Diencephalon (tissue), 1 donor: ENCODE data around the gene KREMEN2. TPM values are rescaled to one million over a fixed set of nuclear protein-coding genes. Genes with fewer than 3 reads are reported as not detected.

ENCODE experiments used
- small RNA-seq: library from RNA; depleted of rRNA; stranded (forward); fragments of <200 nt; gene quantifications from one replicate; pipeline ENCODE3, GENCODE V24; 2014
- total RNA-seq: library from RNA; depleted of rRNA; stranded (reverse); fragments of >200 nt; gene quantifications from one replicate; pipeline ENCODE4 v1.2.3, GENCODE V29; 2014

Gene KREMEN2, protein sequence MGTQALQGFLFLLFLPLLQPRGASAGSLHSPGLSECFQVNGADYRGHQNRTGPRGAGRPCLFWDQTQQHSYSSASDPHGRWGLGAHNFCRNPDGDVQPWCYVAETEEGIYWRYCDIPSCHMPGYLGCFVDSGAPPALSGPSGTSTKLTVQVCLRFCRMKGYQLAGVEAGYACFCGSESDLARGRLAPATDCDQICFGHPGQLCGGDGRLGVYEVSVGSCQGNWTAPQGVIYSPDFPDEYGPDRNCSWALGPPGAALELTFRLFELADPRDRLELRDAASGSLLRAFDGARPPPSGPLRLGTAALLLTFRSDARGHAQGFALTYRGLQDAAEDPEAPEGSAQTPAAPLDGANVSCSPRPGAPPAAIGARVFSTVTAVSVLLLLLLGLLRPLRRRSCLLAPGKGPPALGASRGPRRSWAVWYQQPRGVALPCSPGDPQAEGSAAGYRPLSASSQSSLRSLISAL
- 0.46 TPM for total RNA-seq

GRCh38 chr16:2963723-2964474 is at the start of gene KREMEN2:
Gene KREMEN2, plus strand, starts transcription at chr16:2964275. Its CDS starts 246 bp downstream, at chr16:2964521.

DNA sequence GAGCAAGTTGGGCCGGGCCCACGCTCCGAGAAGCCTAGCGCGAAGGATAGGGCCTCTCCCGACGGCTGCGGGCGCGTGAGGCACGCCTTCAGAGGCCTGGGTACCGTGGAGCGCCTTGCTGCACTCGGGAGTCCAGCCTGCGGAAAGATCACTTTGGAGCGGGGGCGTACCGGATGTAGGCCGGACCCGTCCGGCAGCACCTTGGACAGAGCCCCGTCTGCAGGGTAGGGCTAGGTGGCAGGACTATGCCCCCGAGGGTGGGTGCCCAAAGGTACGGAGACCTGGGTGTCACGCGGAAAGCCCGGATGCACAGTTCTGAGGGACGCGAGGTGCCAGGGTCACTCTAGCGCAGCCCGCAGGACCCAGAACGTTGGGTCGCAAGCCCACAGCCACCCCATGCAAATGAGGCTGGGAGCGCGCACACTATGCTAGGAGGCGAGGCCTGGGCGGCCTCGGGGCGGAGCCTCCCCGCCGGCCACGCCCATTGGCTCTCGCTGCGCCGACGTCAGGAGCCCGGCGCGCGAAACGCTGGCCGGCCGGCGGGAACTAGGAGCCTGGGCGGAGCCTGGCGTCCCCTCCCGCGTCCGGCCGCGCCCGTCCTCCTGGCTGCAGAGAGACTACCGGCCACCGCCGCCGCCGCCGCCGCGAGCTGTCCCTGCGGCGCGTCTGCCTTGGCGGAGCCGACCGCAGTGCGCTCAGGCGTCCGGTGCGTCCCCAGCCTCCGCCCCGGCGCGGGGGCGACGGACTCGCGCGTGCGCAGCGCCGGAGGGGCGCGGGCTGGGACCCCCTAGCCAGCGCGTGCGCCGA is 4.9 kb downstream of the KREMEN2 start, which contains the start of gene PAQR4:
TSS of gene PAQR4 (plus strand) at position 611 of the 807 bp plus-strand sequence. CDS start 327 bp downstream, outside the sequence.

DNA sequence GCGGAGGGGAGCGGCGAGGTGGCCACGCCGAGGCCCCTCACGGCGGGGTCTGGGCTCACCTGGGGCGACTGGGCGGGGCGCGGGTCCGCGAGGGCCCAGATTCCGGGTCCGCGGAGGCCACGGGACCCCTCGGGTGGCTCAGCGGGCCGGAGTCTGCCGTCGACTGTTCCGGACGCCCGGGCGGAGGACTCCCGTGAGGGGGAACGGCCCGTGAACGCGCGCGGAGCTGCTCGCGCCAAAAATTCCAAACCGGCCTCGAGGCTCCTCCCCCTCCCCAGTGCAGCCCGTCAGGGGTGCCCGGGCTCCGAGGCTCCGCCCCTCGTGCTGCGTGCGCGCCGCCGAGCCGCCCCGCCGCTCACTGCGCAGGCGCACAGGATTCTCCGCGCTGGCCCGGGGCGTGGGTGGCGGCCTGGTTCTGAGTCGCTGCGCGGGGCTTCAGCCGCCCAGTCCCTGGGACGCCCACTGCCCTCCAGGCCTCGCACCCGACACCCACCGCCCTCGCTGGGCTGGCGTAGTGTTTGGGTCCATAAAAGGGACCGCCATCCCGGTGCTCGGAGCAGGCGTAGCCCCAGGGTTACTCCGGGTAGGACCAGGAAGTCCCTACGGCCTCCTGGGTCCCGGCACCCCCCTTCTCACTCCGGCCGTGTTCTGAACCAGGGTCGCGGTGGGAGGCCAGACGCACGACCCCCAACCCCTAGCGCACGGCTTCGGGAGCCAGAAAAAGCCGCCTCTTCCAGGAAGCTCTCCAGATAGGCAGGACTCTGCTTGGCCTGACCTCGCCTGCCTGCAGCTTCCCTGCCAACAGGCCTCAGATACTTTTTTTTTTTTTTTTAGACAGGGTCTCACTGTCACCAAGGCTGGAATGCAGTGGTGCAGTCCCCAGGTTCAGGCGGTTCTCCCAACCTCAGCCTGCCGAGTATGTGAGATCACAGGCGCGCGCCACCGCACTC is 16.4 kb downstream of the KREMEN2 start, which contains the start of gene PKMYT1:
TSS of gene PKMYT1 (minus strand) at position 220 of the 950 bp plus-strand sequence. CDS start 789 bp downstream, outside the sequence.

GRCh38 chr16:3012828-3013420 is 48.8 kb downstream of the KREMEN2 start, which contains the start of gene CLDN9:
Gene CLDN9, plus strand, starts transcription at chr16:3012923. Its CDS starts 440 bp downstream, at chr16:3013363.

Small RNA genes lying within 50 kb of the gene (small RNA-seq; reads per million reads assigned to genes)
- gene LINC00514: not detected

Other genes starting within 250 kb of the KREMEN2 start
- gene PRSS27, start 244.1 kb upstream of the KREMEN2 start, total RNA-seq: 3.9 TPM
- 70.1 TPM for gene SRRM2, start 211.6 kb upstream of the KREMEN2 start, total RNA-seq
- 158 TPM for gene ELOB, start 187.0 kb upstream of the KREMEN2 start, total RNA-seq
- gene PRSS33, start 176.7 kb upstream of the KREMEN2 start, total RNA-seq: not detected
- not detected for gene PRSS41, start 165.8 kb upstream of the KREMEN2 start, total RNA-seq
- not detected for gene PRSS21, start 147.0 kb upstream of the KREMEN2 start, total RNA-seq
- gene ZG16B, start 134.0 kb upstream of the KREMEN2 start, total RNA-seq: 0.23 TPM
- gene PRSS22, start 106.1 kb upstream of the KREMEN2 start, total RNA-seq: not detected
- gene FLYWCH2, start 81.1 kb upstream of the KREMEN2 start, total RNA-seq: 42.2 TPM
- 29.1 TPM for gene FLYWCH1, start 52.3 kb upstream of the KREMEN2 start, total RNA-seq
- gene PAQR4, start 5.1 kb downstream of the KREMEN2 start, total RNA-seq: 28.4 TPM
- gene PKMYT1, start 16.2 kb downstream of the KREMEN2 start, total RNA-seq: 2.3 TPM
- not detected for gene CLDN9, start 48.6 kb downstream of the KREMEN2 start, total RNA-seq
- gene CLDN6, start 53.9 kb downstream of the KREMEN2 start, total RNA-seq: 1.2 TPM
- gene TNFRSF12A, start 56.1 kb downstream of the KREMEN2 start, total RNA-seq: 1.2 TPM
- 20.3 TPM for gene HCFC1R1, start 59.7 kb downstream of the KREMEN2 start, total RNA-seq
- 4.8 TPM for gene THOC6, start 59.8 kb downstream of the KREMEN2 start, total RNA-seq
- not detected for gene BICDL2, start 72.7 kb downstream of the KREMEN2 start, total RNA-seq
- gene MMP25, start 82.3 kb downstream of the KREMEN2 start, total RNA-seq: 0.92 TPM
- gene IL32, start 101.4 kb downstream of the KREMEN2 start, total RNA-seq: 1.6 TPM
- gene ZSCAN10, start 135.0 kb downstream of the KREMEN2 start, total RNA-seq: not detected
- 15.9 TPM for gene ZNF205, start 148.3 kb downstream of the KREMEN2 start, total RNA-seq
- 8.1 TPM for gene ZNF213, start 170.8 kb downstream of the KREMEN2 start, total RNA-seq
- gene OR1F1, start 223.9 kb downstream of the KREMEN2 start, total RNA-seq: 0.69 TPM